Ovary (tissue), 1 donor: ENCODE results near the gene HSF5.

Experiments used
- EP300 ChIP-seq: sonication (generic); formaldehyde crosslinking; IDR thresholded peaks from one replicate; pipeline ENCODE4 v1.6.1; 2017; ENCODE audit warnings: antibody characterized with exemption
- POLR2A ChIP-seq: fragments of 450-650 bp; IDR thresholded peaks from one replicate; pipeline ENCODE4 v1.6.1; 2017; ENCODE audit warnings: antibody characterized with exemption, mild to moderate bottlenecking, moderate library complexity

GRCh38 chr17:58391302-58391984 lies 96.8 kb downstream of the HSF5 start:
- no peak for TF ChIP-seq POLR2A
- no peak for TF ChIP-seq EP300
